DOHH2 (cell line): ENCODE measurements around the gene SPECC1L.
"Not testable (repeated sequence)": the region's sequence is repeated elsewhere in the genome, so short reads cannot be mapped to it uniquely, and the experiment has no call there.

ENCODE experiments used
- H3F3A ChIP-seq: fragments of 200-600 bp; sonication (generic), shearing (Covaris generic); 2 replicates; pipeline ENCODE4 v1.6.0; 2016; ENCODE audit warnings: antibody characterized with exemption, mild to moderate bottlenecking; ENCODE audit not compliant: control insufficient read depth, insufficient read depth
- H3K27ac ChIP-seq: fragments of 200-600 bp; sonication (generic); 2 replicates; pipeline ENCODE4 v1.5.1; 2014; ENCODE audit warnings: low read depth, mild to moderate bottlenecking, low read length, moderate library complexity
- H3K27me3 ChIP-seq: fragments of 200-600 bp; sonication (generic); 2 replicates; pipeline ENCODE4 v1.6.1; 2014; ENCODE audit warnings: mild to moderate bottlenecking, low read length, mixed read lengths; ENCODE audit not compliant: control insufficient read depth
- H3K36me3 ChIP-seq: fragments of 200-600 bp; sonication (generic); 2 replicates; pipeline ENCODE4 v1.6.1; 2014; ENCODE audit warnings: mild to moderate bottlenecking, low read length, moderate library complexity, mixed read lengths; ENCODE audit not compliant: control insufficient read depth
- H3K4me1 ChIP-seq: fragments of 200-600 bp; sonication (generic); 2 replicates; pipeline ENCODE4 v1.6.1; 2014; ENCODE audit warnings: mild to moderate bottlenecking, low read length, mixed read lengths; ENCODE audit not compliant: control insufficient read depth
- H3K4me2 ChIP-seq: fragments of 200-600 bp; sonication (generic); 2 replicates; pipeline ENCODE4 v1.6.0; 2014; ENCODE audit warnings: mild to moderate bottlenecking, low read length, moderate library complexity
- H3K4me3 ChIP-seq: fragments of 200-600 bp; sonication (generic); 2 replicates; pipeline ENCODE4 v1.5.1; 2014; ENCODE audit warnings: mild to moderate bottlenecking, low read length, mixed read lengths
- H3K79me2 ChIP-seq: fragments of 200-600 bp; sonication (generic); 2 replicates; pipeline ENCODE4 v1.6.1; 2014; ENCODE audit warnings: mild to moderate bottlenecking, low read length, mixed read lengths; ENCODE audit not compliant: control insufficient read depth
- H3K9me2 ChIP-seq: fragments of 200-600 bp; sonication (generic); replicated peaks from 2 replicates; pipeline ENCODE4 v1.6.1; 2014; ENCODE audit warnings: mild to moderate bottlenecking, low read length, mixed read lengths; ENCODE audit not compliant: control insufficient read depth
- H3K9me3 ChIP-seq: fragments of 200-600 bp; sonication (generic); 2 replicates; pipeline ENCODE4 v1.6.1; 2014; ENCODE audit warnings: antibody characterized with exemption, low read length, mixed read lengths; ENCODE audit not compliant: control insufficient read depth, insufficient read depth
- H4K20me1 ChIP-seq: fragments of 200-600 bp; sonication (generic); 2 replicates; pipeline ENCODE4 v1.6.0; 2014; ENCODE audit warnings: low read depth, mild to moderate bottlenecking, antibody characterized with exemption, low read length, moderate library complexity; ENCODE audit not compliant: control insufficient read depth, insufficient read depth
- EZH2phosphoT487 ChIP-seq: fragments of 200-600 bp; sonication (generic); IDR thresholded peaks from 2 replicates; pipeline ENCODE4 v1.6.1; 2017; ENCODE audit warnings: borderline replicate concordance, mild to moderate bottlenecking, antibody characterized with exemption, low read length, moderate library complexity, mixed read lengths
- TF ChIP-seq, protein P1 (sequence below): fragments of 200-600 bp; sonication (generic); IDR thresholded peaks from one replicate; pipeline ENCODE4 v1.5.1; 2014; ENCODE audit warnings: antibody characterized with exemption, mild to moderate bottlenecking, low read depth, low read length; ENCODE audit not compliant: poor library complexity, severe bottlenecking

SPECC1L gene

DNA sequence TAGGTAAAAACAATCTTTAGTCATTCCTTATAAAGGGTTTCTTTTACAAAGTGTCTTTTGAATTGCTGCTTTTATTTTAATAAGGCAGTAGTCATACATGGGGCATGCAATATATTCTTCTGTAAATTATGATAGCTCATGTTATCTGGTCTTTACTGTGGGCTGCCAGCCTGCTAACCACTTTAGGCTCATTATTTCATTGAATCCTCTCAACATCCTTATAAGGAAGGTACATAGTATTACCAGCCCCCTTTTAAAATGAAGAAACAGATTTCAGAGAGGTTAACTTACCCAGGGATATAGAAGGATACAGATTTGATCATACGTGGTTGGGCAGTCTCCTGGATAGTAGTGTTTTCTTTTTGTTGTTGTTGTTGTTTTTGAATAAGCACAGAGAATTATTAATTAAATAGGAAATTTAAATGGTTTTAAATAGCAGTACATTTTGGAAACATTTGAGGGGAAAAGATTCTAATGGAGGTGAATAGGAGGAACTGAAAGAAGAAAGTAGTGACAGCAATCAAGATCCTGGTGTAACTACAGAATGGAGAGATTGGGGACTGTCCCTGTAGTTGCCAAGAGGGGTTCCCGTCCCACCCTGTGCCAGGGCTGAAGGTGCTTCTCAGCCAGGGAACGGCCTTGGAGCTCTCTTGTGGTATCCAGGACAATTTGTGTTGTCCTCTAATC lies 21.0 kb downstream of the SPECC1L start:
- H3K36me3 ChIP-seq: peaks cover 12% of the 10 kb centered on the region
- H3K9me3 ChIP-seq: no peaks in the 10 kb centered on the region
- H3K79me2 ChIP-seq: peaks cover 86% of the 10 kb centered on the region
- H3F3A ChIP-seq: no peaks in the 10 kb centered on the region
- H4K20me1 ChIP-seq: peaks cover 9% of the 10 kb centered on the region; the same call in 1 of the 2 replicates
- no peaks in the 10 kb centered on the region for H3K27me3 ChIP-seq
- TF ChIP-seq EZH2phosphoT487: no peak
- TF ChIP-seq, protein P1, sequence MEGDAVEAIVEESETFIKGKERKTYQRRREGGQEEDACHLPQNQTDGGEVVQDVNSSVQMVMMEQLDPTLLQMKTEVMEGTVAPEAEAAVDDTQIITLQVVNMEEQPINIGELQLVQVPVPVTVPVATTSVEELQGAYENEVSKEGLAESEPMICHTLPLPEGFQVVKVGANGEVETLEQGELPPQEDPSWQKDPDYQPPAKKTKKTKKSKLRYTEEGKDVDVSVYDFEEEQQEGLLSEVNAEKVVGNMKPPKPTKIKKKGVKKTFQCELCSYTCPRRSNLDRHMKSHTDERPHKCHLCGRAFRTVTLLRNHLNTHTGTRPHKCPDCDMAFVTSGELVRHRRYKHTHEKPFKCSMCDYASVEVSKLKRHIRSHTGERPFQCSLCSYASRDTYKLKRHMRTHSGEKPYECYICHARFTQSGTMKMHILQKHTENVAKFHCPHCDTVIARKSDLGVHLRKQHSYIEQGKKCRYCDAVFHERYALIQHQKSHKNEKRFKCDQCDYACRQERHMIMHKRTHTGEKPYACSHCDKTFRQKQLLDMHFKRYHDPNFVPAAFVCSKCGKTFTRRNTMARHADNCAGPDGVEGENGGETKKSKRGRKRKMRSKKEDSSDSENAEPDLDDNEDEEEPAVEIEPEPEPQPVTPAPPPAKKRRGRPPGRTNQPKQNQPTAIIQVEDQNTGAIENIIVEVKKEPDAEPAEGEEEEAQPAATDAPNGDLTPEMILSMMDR: no peak
- no peak overlapping the region for H3K27ac ChIP-seq
- no peak overlapping the region for H3K4me2 ChIP-seq
- no peak overlapping the region for H3K4me3 ChIP-seq
- H3K4me1 ChIP-seq: peaks cover 14% of the 10 kb centered on the region
- H3K9me2 ChIP-seq: no peaks in the 10 kb centered on the region

DNA sequence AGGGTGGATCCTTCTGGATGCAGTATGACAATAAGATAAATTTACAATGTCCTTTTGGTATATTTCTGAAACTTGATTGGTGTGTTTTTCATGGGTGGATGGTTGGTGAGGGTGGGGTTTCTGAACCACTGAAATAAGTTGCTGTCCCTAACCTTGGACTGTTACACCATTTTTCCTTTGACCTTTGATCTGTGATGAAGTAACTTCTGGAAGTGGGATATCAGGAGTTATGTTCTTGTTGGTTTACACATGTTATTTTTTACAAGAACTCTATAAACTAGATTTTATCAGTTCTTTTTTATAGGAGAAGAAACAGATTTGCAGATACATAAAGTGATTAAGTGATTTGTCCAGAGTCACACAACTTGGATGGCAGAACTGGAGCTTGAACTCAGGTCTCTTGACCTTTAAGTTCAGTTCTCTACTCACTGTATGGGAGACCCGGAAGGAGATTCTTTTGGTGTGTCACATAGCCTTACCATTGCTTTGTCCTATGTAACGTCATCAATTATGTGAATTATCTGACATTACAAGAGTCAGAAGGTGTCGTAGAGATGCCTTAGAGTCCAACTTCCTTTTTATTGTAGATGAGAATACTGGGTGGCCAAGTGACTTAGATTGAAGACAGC lies 21.7 kb downstream of the SPECC1L start:
- H3K79me2 ChIP-seq: peaks cover 83% of the 10 kb centered on the region
- not testable (repeated sequence) for H4K20me1 ChIP-seq, H3K4me2 ChIP-seq

DNA sequence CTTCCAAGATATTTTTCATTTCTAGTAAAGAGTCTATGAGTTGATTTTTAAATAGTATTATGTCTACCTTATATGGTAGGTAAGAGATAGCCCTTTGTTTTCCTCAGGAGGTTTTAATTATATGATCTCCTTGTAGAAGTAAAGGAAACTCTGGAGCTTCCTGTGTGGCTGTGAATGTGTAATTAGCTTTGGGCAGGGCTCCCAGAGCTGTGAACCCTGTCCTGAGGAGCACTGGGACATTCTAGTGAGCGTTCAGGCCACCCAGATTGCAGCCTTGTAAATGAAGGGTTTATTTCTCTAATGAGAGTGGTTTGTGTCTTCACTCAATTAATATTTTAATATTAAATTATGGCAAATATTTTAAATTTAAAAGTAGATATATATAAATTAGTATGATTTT lies 24.3 kb downstream of the SPECC1L start:
- Histone ChIP-seq H3K4me1 (peaks cover 14% of the 10 kb centered on the region), H3K36me3 (peaks cover 16% of the 10 kb centered on the region), H3K79me2 (peaks cover 81% of the 10 kb centered on the region)
- H3K27me3 ChIP-seq, H3K4me3 ChIP-seq, H3K9me2 ChIP-seq, H3K27ac ChIP-seq, H3K4me2 ChIP-seq, H3F3A ChIP-seq, H3K9me3 ChIP-seq, H4K20me1 ChIP-seq: not testable (repeated sequence)

More for the DNA sequence above, 21.7 kb downstream of the SPECC1L start:
- not testable (repeated sequence) for H3K27ac ChIP-seq, H3K27me3 ChIP-seq, H3K4me3 ChIP-seq, H3K36me3 ChIP-seq, H3K9me2 ChIP-seq, H3K9me3 ChIP-seq, H3F3A ChIP-seq
- H3K4me1 ChIP-seq: peaks cover 14% of the 10 kb centered on the region

DNA sequence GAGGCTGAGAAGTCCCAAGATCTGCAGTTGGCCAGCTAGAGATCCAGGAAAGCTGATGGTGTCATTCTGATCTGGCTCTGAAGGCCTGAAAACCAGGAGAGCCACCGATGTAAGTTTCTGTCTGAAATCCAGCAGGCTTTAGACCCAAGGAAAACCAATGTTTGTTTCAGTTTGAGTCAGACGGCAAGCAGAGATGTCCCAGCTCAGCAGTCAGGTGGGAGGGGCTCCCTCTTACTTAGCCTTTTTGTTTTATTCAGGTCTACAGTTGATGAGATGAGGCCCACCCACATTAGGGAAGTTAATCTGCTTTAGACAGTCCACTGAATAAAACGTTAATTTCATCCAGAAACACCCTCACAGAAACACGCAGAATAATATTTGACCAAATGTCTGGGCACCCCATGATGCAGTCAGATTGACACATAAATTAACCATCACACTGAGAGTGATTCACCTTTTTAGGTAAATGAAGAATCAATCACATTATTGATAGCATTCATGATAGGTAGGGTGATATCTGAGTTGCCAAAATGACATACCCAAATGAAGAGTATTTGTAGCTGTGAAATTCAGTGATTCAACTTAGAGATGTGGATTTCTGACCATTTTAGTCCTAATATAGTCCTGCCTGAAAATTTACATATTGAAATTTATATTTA lies 28.0 kb downstream of the SPECC1L start:
- peaks cover 13% of the 10 kb centered on the region for H3K4me1 ChIP-seq
- H4K20me1 ChIP-seq, H3F3A ChIP-seq, H3K27ac ChIP-seq, H3K27me3 ChIP-seq, H3K4me2 ChIP-seq, H3K9me2 ChIP-seq, H3K9me3 ChIP-seq, H3K4me3 ChIP-seq: not testable (repeated sequence)
- peaks cover 78% of the 10 kb centered on the region for H3K79me2 ChIP-seq
- peaks cover 25% of the 10 kb centered on the region for H3K36me3 ChIP-seq

DNA sequence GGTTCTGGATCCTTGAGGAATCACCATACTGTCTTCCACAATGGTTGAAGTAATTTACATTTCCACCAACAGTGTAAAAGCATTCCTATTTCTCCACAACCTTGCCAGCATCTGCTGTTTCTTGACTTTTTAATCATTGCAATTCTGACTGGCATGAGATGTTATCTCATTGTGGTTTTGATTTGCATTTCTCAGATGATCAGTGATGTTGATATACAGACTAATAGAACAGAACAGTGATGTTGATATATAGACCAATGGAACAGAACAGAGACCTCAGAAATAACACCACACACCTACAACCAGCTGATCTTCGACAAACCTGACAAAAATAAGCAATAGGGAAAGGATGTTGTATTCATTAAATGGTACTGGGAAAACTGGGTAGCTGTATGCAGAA lies 29.9 kb downstream of the SPECC1L start:
- H3K79me2 ChIP-seq: peaks cover 87% of the 10 kb centered on the region
- H3F3A ChIP-seq, H3K27ac ChIP-seq, H3K27me3 ChIP-seq, H3K9me3 ChIP-seq, H4K20me1 ChIP-seq, H3K9me2 ChIP-seq, H3K4me3 ChIP-seq, H3K4me2 ChIP-seq: not testable (repeated sequence)
- peaks cover 13% of the 10 kb centered on the region for H3K4me1 ChIP-seq
- H3K36me3 ChIP-seq: peaks cover 44% of the 10 kb centered on the region
